WTC11 (cell line): ENCODE data around the gene SEZ6L.

Experiments used
- CREB1 ChIP-seq: sonication (generic); formaldehyde crosslinking; IDR thresholded peaks from 2 replicates; pipeline ENCODE4 v1.8.0; 2023; ENCODE audit warnings: mild to moderate bottlenecking, missing genetic modification reagents
- EMX1 ChIP-seq: fragments of 250-450 bp; sonication (Bioruptor Pico); IDR thresholded peaks from 2 replicates; pipeline ENCODE4 v1.8.0; 2021; ENCODE audit warnings: mild to moderate bottlenecking
- FOXP1 ChIP-seq: sonication (generic); formaldehyde crosslinking; IDR thresholded peaks from 2 replicates; pipeline ENCODE4 v1.8.0; 2022; ENCODE audit warnings: missing genetic modification reagents, mild to moderate bottlenecking, moderate library complexity, borderline replicate concordance
- NR3C1 ChIP-seq: sonication (generic); formaldehyde crosslinking; conservative IDR thresholded peaks from 2 replicates; pipeline ENCODE4 v1.8.1; 2023; ENCODE audit warnings: low read depth, mild to moderate bottlenecking, missing genetic modification reagents
- TF ChIP-seq, protein P1 (sequence below): fragments of 200-600 bp; IDR thresholded peaks from 2 replicates; pipeline ENCODE4 v1.8.0; 2022; ENCODE audit warnings: antibody characterized with exemption
- TF ChIP-seq, protein P2 (sequence below): sonication (generic); formaldehyde crosslinking; IDR thresholded peaks from 2 replicates; pipeline ENCODE4 v1.8.1; 2023; ENCODE audit warnings: mild to moderate bottlenecking, missing genetic modification reagents, borderline replicate concordance

DNA sequence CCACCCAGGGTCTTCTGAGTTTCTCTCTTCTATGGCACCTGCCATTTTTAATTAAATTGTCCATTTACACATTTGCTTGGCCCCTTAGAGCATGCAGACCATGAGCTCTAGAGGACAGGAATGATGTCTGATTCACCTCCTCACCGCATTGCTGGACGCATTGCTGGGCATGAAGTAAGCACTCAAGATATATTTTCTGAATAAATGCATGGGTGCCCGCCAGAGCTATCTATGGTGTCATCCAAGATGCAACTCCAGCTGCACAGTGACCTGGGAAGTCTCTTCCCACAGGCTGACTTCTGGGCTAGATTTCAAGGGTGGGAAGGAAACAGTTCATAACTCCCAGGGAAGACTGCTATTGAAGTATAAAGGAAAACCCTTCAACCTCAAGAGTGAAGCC lies 193.2 kb downstream of the SEZ6L start:
- TF ChIP-seq EMX1 (CRISPR knock-in tag) (no peak), FOXP1 (no peak), NR3C1 (CRISPR knock-in tag) (no peak), CREB1 (CRISPR knock-in tag) (no peak)
- TF ChIP-seq, protein P1, sequence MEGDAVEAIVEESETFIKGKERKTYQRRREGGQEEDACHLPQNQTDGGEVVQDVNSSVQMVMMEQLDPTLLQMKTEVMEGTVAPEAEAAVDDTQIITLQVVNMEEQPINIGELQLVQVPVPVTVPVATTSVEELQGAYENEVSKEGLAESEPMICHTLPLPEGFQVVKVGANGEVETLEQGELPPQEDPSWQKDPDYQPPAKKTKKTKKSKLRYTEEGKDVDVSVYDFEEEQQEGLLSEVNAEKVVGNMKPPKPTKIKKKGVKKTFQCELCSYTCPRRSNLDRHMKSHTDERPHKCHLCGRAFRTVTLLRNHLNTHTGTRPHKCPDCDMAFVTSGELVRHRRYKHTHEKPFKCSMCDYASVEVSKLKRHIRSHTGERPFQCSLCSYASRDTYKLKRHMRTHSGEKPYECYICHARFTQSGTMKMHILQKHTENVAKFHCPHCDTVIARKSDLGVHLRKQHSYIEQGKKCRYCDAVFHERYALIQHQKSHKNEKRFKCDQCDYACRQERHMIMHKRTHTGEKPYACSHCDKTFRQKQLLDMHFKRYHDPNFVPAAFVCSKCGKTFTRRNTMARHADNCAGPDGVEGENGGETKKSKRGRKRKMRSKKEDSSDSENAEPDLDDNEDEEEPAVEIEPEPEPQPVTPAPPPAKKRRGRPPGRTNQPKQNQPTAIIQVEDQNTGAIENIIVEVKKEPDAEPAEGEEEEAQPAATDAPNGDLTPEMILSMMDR, result no peak
- TF ChIP-seq, protein P2, sequence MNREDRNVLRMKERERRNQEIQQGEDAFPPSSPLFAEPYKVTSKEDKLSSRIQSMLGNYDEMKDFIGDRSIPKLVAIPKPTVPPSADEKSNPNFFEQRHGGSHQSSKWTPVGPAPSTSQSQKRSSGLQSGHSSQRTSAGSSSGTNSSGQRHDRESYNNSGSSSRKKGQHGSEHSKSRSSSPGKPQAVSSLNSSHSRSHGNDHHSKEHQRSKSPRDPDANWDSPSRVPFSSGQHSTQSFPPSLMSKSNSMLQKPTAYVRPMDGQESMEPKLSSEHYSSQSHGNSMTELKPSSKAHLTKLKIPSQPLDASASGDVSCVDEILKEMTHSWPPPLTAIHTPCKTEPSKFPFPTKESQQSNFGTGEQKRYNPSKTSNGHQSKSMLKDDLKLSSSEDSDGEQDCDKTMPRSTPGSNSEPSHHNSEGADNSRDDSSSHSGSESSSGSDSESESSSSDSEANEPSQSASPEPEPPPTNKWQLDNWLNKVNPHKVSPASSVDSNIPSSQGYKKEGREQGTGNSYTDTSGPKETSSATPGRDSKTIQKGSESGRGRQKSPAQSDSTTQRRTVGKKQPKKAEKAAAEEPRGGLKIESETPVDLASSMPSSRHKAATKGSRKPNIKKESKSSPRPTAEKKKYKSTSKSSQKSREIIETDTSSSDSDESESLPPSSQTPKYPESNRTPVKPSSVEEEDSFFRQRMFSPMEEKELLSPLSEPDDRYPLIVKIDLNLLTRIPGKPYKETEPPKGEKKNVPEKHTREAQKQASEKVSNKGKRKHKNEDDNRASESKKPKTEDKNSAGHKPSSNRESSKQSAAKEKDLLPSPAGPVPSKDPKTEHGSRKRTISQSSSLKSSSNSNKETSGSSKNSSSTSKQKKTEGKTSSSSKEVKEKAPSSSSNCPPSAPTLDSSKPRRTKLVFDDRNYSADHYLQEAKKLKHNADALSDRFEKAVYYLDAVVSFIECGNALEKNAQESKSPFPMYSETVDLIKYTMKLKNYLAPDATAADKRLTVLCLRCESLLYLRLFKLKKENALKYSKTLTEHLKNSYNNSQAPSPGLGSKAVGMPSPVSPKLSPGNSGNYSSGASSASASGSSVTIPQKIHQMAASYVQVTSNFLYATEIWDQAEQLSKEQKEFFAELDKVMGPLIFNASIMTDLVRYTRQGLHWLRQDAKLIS, result no peak
